Suprapubic skin (tissue), 4 donors: ENCODE data around the gene ZFR2. TPM values are rescaled to one million over a fixed set of nuclear protein-coding genes. Genes with fewer than 3 reads are reported as not detected.

ENCODE experiments used
- DNase-seq, 2 donors: peaks; one replicate each; pipeline ENCODE4 v3.0.0-alpha.2; 2019; ENCODE audit warnings: low spot score in 2 of 2
- H3K27ac ChIP-seq: fragments of 200-600 bp; sonication (generic); one replicate; pipeline ENCODE4 v1.5.1; 2019
- H3K27me3 ChIP-seq: fragments of 200-600 bp; sonication (generic); one replicate; pipeline ENCODE4 v1.5.1; 2019
- H3K36me3 ChIP-seq: fragments of 200-600 bp; sonication (generic); one replicate; pipeline ENCODE4 v1.5.1; 2019
- H3K4me1 ChIP-seq: fragments of 200-600 bp; sonication (generic); one replicate; pipeline ENCODE4 v1.5.1; 2019
- H3K4me3 ChIP-seq: fragments of 200-600 bp; sonication (generic); one replicate; pipeline ENCODE4 v1.5.1; 2019; ENCODE audit warnings: mild to moderate bottlenecking
- H3K9me3 ChIP-seq: fragments of 200-600 bp; sonication (generic); one replicate; pipeline ENCODE4 v1.5.1; 2019
- CTCF ChIP-seq, 2 donors: fragments of 200-600 bp in 1 of 2; fragments of 450-650 bp in 1 of 2; sonication (generic) in 1 of 2; IDR thresholded peaks; one replicate each; pipeline ENCODE4 v1.5.1; 2016 to 2019; ENCODE audit warnings: antibody characterized with exemption in 2 of 2, mild to moderate bottlenecking in 1 of 2, moderate library complexity in 1 of 2
- EP300 ChIP-seq: sonication (generic); formaldehyde crosslinking; IDR thresholded peaks from one replicate; pipeline ENCODE4 v1.6.1; 2017; ENCODE audit warnings: antibody characterized with exemption
- POLR2A ChIP-seq, 2 donors: fragments of 450-650 bp; IDR thresholded peaks; one replicate each; pipeline ENCODE4 v1.6.1; 2017; ENCODE audit warnings: antibody characterized with exemption in 2 of 2, mild to moderate bottlenecking in 2 of 2, moderate library complexity in 2 of 2
- POLR2AphosphoS5 ChIP-seq, 3 donors: sonication (generic); formaldehyde crosslinking; IDR thresholded peaks; one replicate each; pipeline ENCODE4 v1.6.1; 2017; ENCODE audit warnings: antibody characterized with exemption in 3 of 3
- WGBS: methylation state at CpG from one replicate; pipeline ENCODE4 v1.1.5; 2018; 5-methylcytosine and 5-hydroxymethylcytosine counted together
- total RNA-seq, 4 donors: library from RNA; depleted of rRNA; stranded (reverse); fragments of >200 nt; gene quantifications; one replicate each; pipeline ENCODE4 v1.1.0, GENCODE V29; 2016

The ZFR2 gene
- total RNA-seq, 4 donors from 2014 or later: 2.5 to 4.8 TPM; not detected in 2

- Histone ChIP-seq H3K9me3 (no peaks in the 10 kb centered on the region), H3K4me1 (no peaks in the 10 kb centered on the region), H3K27me3 (peaks cover 11% of the 10 kb centered on the region), H3K27ac (no peak overlapping the region), H3K4me3 (no peak overlapping the region), H3K36me3 (no peaks in the 10 kb centered on the region)
- WGBS: 85% methylated on average over 46 of the region's 50 CpGs
- no peak for DNase-seq
- TF ChIP-seq EP300: no peak
These were observed 38.9 kb upstream of the ZFR2 start for GRCh38 chr19:3907626-3908265.

GRCh38 chr19:3904233-3904632 is 35.4 kb upstream of the ZFR2 start:
- no peak overlapping the region for H3K4me3 ChIP-seq
- 88% methylated on average over 8 of the region's 8 CpGs for WGBS
- no peak for DNase-seq
- TF ChIP-seq POLR2AphosphoS5 (IDR thresholded peaks at IDR 0.05): no peak
- TF ChIP-seq POLR2A (IDR thresholded peaks at IDR 0.05): no peak
- TF ChIP-seq EP300: no peak
- TF ChIP-seq CTCF (IDR thresholded peaks at IDR 0.05): no peak
- H3K4me1 ChIP-seq: no peaks in the 10 kb centered on the region
- H3K9me3 ChIP-seq: no peaks in the 10 kb centered on the region
- no peak overlapping the region for H3K27ac ChIP-seq
- peaks cover 13% of the 10 kb centered on the region for H3K27me3 ChIP-seq
- H3K36me3 ChIP-seq: no peaks in the 10 kb centered on the region

- WGBS: 61% methylated on average over 15 of the region's 15 CpGs
- H3K4me1 ChIP-seq: no peaks in the 10 kb centered on the region
- TF ChIP-seq CTCF (IDR thresholded peaks at IDR 0.05) (no peak), EP300 (no peak), POLR2A (IDR thresholded peaks at IDR 0.05) (no peak), POLR2AphosphoS5 (IDR thresholded peaks at IDR 0.05) (no peak)
These were observed 33.6 kb upstream of the ZFR2 start for GRCh38 chr19:3902317-3902973.

GRCh38 chr19:3899531-3900294 is 30.9 kb upstream of the ZFR2 start:
- no peak overlapping the region for H3K4me3 ChIP-seq
- TF ChIP-seq POLR2AphosphoS5 (IDR thresholded peaks at IDR 0.05): no peak
- TF ChIP-seq POLR2A (IDR thresholded peaks at IDR 0.05): no peak
- no peak for TF ChIP-seq CTCF (IDR thresholded peaks at IDR 0.05)
- no peak for TF ChIP-seq EP300
- no peaks in the 10 kb centered on the region for H3K4me1 ChIP-seq
- 36% methylated on average over 18 of the region's 18 CpGs for WGBS
- H3K36me3 ChIP-seq: no peaks in the 10 kb centered on the region
- no peak for DNase-seq
- no peak overlapping the region for H3K27ac ChIP-seq
- H3K27me3 ChIP-seq: peaks cover 6% of the 10 kb centered on the region
- no peaks in the 10 kb centered on the region for H3K9me3 ChIP-seq

More at GRCh38 chr19:3902317-3902973, 33.6 kb upstream of the ZFR2 start:
- Histone ChIP-seq H3K9me3 (no peaks in the 10 kb centered on the region), H3K27me3 (peaks cover 6% of the 10 kb centered on the region), H3K36me3 (no peaks in the 10 kb centered on the region), H3K4me3 (no peak overlapping the region), H3K27ac (no peak overlapping the region)
- DNase-seq: no peak

GRCh38 chr19:3898426-3898825 is 29.6 kb upstream of the ZFR2 start:
- Histone ChIP-seq H3K27me3 (peaks cover 12% of the 10 kb centered on the region), H3K9me3 (no peaks in the 10 kb centered on the region), H3K4me1 (no peaks in the 10 kb centered on the region), H3K4me3 (no peak overlapping the region), H3K36me3 (no peaks in the 10 kb centered on the region), H3K27ac (no peak overlapping the region)
- TF ChIP-seq CTCF (IDR thresholded peaks at IDR 0.05) (no peak), POLR2A (IDR thresholded peaks at IDR 0.05) (no peak)
- no peak for DNase-seq
- WGBS: 88% methylated on average over 3 of the region's 3 CpGs
